Measurements from ENCODE around the gene NR2C2.
"Not testable (repeated sequence)": the region's sequence is repeated elsewhere in the genome, so short reads cannot be mapped to it uniquely, and the experiment has no call there.

The NR2C2 gene

DNA sequence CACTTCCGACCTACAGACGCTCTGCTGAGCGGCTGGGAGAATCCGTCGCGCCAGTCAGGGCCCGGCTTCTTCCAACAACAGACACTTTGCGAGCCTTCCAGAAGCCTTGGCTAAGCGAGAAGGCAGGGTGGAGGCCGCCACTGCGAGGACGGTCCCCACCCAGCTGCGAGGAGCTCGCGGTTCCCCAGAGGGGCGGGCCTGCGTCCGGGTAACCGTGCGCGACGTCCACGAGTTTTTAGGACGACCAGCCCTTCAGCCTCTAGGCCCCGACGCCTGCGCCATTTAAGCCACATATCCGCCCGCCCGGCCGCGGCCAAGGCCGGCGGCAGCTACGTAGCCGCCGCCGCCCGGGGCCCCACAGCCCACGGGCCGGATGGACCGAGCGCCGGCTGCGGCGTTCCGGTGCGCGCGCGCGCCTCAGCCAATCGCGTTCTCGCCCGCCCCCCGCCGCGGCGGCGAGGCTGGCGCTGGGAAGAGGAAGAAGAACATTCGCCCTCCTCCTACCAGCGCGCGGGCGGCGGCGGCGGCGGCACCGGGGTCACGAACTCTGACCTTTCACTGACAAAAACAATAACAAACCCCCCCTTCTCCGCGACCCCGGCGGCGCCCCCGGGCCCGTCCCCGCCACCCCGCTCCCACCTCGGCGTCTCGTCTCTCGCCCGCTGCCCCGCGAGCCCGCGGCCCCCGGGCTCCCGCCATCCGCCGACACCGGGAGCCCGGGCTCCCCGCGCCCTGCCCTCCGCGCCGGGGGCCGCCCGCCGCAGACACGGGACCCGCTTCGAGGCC lies at the start of gene NR2C2:
Gene NR2C2 (plus strand): TSS at position 484 of the 786 bp plus-strand sequence. CDS start 56,332 bp downstream, outside the sequence.
- DNase-seq: peak; percentile 89

DNA sequence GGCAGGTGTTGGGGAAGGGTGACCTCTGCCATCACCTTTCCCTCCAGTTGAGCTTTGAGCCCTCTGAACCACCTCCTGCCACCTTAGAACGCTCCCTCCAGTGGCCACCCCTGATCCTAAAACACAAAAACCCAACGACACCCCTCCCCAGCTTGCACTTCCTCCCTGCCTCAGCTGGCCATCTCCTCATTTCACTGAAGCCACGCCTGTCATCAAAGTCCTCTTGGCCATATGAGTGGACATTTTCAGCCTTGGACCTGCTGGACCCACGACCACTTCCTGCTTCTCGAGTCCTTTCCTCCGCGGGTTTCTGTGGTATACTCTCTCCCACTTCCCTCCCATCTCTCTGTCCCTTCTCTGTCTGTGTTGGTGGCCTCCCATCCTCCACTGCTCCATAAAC lies 48.5 kb upstream of the NR2C2 start:
- DNase-seq: no peak

DNA sequence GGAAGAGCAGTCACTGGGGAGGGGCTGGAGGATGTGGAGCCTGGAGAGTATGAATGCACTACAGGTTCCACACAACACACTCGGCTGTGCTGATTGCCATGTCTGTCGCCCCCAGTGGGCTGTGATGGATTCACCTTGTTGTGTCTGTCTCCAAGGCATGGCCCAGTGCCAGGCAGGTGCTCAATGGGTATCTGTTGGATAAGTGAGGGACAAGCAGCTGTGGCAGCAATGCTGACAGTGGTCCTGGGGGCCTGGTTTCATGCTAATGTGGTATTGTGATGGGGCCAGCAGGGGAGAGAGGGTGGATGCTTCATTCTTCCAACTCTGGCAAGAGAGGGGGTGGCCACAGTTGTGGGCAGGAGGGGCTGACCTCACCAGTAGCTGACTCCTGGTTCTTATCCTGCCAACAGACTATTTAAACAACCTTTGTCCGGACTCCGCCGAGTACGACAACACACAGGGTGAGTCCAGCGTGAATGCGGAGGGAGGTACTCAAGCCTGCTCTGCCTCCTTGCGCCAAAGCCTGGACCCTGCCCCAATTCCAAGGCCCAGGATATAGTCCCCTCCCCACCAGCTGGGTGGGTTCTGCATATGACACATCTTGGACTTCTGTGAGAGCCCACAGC lies 47.3 kb upstream of the NR2C2 start:
- no peak for DNase-seq

DNA sequence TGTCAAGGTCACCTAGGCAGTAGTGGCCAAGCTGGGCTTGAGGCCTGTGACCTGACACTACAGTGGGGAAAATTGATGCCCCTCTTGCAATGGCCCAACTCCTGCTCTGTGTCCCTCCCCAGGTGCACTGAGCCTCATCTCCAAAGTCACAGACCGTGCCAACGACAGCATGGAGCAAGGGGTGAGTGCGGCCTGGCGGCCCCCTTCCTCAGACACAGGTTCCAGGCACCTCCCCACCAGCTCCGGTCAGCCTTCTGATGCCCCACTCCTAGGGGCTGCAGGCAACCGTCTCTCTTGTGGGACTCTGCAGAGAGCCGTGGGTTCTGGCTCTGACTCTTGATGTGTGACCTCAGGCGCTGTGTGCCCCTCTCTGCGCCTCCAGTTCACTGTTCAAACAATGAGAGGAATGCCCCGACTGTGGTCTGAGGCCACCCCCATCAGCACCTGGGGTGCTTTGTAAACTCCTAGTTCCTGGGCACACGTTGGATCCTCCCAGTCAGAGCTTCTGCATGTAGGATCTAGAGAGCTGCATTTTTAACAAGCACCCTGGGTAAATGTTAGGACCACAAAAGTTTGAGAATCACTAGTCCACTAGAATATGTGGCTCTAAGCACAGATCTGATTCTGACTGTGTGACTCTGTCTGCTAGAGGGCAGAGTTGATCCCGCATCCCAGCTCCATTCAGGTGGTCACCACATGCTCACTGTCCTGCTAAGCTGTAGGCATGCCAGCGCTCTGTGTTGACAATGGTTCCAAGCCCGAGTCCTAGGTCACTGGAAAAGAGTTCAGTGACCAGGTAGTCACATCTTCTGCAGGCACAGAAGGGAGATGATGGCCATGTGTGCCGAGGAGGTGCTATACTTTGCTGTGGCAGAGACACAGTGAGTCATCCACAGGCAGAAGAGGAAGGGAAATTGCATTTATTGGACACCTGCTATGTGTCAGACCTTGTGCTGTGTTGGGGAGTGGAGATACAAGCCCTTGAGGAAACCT lies 46.2 kb upstream of the NR2C2 start:
- no peak for DNase-seq

DNA sequence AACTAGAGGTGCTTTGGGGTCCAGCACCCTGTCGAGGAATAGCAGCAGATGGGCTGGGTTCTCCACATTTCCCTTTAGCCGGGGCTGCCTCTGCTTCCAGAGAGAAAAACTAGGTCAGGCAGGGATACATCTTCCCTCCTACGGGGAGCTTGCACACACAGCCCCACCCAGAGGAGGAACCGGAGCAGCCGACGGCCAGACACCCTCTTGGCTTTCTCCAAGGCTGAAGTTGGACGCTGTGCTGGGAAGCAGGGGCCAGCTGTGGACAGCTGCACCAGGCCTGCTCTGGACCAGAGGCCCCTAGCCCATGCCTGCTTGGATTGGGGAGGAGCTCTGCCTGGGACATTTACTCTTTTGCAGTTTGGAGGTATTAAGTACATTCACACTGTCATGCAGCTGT lies 44.7 kb upstream of the NR2C2 start:
- no peak for DNase-seq

DNA sequence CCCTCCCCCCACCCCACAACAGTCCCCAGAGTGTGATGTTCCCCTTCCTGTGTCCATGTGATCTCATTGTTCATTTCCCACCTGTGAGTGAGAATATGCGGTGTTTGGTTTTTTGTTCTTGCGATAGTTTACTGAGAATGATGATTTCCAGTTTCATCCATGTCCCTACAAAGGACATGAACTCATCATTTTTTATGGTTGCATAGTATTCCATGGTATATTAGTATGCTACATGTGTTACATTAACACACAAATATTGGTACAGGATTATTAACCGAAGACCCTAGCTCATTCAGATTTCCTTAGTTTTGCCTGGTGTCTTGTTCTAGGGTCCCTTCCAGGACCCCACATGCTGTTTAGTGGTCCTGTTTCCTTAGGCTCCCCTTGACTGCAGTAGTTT lies 43.9 kb upstream of the NR2C2 start:
- DNase-seq: not testable (repeated sequence)

DNA sequence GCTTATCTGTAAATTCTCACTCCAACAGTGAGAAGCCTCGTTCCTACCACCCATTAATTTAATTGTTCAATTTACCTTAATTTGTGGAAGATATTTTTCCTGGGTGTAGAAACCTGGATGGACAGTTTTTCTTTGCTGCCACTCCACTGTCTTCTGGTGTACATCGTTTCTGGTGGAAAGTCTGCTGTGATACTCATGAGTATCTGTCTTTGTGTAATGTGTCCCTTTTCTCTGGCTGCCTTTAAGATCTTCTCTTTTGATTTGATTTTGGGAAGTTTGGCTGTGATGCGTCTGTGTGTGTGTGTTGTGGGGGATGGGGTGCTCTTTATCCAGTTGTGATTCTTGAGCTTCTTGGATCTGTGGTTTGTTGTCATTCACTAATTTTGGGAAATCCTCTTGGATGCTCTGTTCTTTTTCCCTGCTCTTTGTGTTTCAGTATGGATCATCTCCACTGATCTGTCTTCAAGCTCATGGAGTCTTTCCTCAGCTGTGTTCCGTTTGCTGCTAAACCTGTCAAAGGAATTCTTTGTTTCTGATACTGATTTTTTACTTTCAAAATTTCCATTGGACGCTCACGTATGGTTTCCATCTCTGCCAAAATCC lies 42.2 kb upstream of the NR2C2 start:
- no peak for DNase-seq

DNA sequence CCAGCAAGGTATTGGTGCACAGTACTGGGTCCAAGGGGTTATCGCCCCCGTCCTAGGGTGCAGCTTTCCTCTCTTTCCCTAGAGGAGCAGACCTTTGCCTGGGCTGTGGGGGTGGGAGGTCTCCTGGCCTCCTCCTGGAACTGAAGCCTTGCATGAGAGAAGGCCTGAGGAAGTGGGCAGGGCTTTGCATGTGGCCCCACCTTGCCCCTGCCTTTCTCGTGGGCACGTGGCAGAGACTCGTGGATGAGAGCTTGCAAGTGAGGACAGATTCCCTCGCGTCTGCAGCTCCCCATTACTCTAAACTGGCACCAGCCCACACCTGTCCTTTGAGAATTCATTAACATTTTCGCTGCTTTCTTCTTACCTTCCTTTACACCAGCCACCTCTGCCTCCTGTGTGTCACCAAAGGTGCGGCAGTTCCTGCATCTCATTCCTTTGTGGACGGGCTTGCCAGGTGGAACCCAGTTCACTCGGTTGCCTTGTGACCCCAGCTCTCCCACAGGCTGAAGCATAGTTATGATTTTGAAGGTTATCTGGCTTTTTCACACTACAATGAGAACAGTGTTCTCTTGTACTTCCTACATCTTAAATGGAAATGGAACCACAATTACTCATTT lies 40.9 kb upstream of the NR2C2 start:
- no peak for DNase-seq

DNA sequence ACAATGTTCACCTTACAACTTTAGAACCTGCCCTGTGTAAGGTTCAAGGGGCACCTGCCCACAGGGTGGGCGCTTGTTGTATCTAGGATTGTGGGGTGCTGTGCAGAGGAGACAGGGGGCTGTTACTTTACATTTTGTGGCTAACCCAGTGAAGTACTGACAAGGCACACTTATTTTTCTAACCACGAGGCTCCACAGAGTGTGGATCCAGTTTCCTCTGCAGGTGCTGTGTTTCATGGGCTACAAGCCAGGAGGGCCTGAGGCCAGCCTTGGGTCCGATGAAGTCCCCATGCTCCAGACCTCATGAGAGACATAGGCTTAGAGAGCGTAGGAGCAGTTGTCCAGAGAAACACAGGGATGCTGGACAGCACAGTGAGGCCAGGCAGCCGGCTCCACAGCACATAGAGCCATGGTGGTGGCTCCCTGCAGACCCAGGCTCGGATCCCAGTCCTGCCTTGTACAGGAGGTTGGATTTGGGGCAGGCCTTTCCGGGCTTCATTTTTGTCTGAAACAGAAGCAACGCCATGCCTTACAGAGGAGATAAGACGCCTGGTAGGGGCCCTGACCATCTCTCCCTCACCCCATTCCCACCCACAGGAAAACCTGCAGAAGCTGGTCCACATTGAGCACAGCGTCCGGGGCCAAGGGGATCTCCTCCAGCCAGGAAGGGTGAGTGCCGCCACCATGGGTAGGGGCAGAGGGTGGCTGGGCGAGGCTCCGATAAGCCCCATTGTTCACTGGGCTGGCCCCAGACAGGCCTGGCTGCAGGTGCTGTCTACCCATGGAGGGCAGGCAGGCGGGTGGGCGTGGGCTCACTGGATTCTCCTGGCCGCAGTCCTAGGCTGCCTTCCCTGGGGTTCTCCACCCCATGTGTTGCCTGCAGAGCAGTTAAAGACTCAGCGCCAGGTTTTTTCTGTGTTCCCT lies 40.1 kb upstream of the NR2C2 start:
- DNase-seq: no peak

DNA sequence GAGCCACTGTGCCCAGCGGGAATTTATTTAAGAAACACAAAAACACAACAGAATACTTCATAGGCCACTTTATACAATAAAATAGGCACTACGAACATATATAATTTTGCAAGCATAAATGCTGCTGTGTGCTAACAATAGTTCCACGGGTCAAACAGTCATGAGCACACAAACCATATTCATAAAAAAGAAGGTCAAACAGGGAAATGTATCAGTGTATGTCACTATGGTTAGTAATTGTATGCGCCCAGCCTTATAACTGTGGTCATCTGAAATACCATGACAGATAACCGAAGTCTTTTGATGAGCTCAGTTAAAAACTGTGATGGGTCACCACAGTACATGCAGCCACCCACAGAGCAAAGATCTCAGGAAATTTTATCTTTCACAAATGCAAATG lies 38.1 kb upstream of the NR2C2 start:
- DNase-seq: no peak

DNA sequence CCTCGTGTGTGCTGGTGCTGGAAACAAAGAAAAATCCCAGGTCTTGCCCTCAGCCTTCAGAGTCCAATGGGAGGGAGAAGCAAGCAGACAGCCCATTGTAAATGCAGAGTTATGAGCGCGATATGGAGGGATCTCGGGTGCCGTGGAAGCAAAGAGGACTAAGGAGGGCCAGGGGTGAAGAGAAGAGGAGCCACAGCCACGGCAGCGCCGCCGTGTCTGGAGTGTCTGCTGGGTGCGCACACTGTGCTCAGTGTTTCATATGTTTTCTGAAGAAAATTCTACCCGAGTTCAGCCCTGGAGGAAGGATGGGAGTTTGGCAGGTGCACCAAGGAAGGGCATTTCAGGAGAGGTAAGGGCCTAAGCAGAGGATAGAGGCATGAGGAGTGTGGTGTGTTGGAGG lies 35.7 kb upstream of the NR2C2 start:
- no peak for DNase-seq

DNA sequence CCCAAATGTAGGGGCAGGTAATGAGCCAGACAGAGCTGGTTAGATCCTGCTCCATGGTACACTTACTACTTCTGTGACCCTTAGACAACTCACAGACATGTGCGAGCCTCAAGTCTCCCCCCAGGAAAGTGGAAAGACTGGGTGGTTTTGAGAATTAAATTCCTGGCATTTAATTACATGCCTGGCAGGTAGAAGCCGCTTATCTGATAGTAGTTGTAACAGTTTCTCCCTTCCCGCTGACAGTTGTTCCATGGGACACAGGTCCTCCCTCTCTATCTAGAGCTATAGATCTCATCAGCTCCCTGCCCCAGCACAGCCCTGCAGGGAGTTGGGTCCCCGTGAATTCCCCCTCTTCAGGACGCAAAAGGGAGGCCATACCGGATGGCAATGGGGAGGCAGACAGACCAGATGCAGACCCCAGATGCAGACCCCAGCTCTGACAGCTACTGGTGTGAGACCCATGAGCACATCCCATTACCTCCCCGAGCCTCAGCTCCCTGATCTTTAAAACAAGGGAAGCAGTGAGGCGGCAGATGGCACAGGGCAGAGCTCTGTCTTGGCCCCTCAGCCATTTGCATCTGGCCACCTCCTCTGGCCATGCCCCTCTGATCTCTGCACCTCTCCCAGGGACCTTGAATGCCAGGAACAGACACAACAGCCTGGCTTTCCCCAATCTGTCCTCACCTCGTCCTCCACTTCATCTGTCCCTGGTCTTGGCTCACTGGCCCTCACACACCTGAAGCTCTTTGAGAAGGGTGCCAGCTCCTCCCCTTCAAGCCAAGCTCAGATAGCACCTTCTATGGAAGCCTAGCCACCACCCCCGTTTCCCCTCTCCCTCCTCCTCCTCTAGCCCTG lies 34.1 kb upstream of the NR2C2 start:
- DNase-seq: no peak

DNA sequence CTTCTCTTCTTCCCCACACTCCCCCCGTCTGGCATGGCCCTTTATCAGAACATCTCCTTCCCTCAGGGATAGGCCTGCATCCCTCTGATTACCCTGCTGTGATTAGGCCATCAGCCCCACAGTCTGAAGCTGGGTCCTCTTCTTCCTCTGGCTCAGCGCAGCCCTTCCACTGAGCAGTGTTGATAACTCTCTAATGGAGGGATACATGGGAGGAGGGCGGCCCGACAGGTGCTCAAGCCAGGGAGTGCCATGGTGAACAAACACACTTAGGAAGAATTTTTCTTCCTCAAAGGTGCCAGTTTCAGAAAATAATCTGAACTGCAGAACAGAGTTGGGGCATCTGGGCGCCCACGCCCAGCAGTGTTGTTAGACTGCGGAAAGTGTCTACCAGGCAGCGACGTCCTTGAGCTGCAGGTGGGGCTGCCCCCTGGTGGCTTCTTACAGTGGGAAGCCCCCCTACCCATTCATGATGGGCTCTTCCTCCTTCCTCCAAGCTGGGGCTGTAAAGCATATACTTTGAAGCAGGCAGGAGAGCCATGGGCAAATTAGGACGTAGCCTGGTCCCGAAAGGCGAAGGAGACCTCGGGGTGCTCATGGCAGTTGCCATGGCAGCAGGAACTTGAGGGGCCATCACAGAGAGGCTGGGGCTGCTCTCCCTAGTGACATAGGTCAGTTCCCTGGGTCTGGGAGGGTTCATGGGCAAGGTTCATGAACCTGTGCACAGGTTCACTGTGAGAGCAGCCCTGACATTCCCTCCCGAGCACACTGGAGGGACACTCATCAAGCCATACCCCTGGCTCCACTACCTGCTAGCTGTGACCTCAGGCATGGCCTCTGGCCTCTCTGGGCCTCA lies 33.2 kb upstream of the NR2C2 start:
- DNase-seq: no peak

DNA sequence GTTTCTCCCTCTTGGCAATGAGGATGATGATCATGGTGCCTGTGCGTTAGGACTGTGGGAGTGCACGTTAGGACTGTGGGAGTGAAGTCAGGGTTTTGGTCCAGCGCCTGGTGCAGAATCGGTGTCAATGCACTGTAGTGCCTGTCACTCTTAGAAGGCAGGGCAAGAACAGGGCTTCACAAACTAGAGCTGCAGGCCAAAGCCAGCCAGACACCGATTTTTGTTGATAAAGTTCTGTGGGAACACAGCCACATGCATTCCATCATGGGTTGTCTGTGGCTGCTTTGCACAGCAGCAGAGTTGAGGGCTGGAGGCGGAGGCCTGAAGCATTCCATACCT lies 32.6 kb upstream of the NR2C2 start:
- no peak for DNase-seq

DNA sequence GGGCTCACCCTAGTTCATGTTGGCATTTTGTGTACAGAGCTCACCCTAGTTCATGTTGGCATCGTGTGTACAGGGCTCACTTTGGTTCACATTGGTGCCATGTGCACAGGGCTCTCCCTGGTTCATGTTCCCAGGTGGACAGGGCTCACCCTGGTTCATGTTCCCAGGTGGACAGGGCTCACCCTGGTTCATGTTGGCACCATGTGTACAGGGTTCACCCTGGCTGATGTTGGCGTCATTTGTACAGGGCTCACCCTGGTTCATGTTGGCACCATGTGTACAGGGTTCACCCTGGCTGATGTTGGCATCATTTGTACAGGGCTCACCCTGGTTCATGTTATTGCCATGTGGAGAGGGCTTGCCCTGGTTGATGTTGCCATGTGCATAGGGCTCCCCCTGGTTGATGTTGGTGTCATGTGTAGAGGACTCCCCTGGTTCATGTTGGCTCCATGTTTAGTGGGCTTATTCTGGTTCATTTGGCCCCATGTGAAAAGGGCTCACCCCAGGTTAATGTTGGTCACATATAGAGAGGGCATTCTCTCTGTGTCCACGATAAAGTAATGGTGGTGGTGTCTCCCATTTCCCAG lies 31.7 kb upstream of the NR2C2 start:
- DNase-seq: no peak

DNA sequence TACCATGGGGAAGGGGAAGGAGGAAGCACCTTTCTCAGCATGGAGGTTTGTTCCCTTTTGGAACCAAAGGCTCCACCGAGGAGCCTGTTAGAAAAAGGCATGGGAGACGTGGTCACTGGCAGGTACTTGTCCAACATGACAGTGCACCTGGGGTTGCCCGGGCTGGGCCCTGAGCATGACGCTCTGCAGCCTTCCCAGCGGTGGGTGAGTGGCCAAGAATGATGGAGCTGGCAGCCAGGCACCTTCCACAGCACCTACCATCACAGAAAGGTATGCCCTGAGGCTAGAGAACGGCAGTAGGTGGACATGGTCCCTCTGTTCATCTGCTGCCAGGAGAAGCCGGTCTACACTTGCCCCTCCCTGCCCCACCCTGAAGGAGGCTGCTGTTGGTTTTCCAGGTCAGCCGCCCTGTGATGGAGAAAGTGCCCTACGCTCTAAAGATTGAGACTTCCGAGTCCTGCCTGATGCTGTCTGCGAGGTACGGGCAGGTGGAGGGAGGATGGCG lies 29.0 kb upstream of the NR2C2 start:
- DNase-seq: no peak

DNA sequence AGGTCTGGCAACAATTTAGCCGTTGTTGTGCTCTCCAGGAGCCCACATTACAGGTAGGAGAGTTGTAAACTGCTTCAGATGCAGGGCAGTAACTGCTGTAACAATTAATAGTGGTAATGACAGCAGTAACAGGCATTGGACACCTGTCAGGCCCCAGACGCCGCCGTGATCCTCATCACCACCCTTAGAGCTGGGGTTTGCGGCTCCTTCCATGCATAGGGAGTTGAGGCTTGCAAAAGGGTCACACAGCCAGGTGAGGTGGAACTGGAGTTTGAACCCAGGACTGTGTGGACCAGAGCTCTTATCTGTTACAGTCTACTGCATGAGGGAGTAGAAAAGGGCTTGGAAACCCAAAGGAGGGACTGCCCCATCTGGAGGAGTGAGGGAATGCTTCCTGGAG lies 26.8 kb upstream of the NR2C2 start:
- DNase-seq: no peak

DNA sequence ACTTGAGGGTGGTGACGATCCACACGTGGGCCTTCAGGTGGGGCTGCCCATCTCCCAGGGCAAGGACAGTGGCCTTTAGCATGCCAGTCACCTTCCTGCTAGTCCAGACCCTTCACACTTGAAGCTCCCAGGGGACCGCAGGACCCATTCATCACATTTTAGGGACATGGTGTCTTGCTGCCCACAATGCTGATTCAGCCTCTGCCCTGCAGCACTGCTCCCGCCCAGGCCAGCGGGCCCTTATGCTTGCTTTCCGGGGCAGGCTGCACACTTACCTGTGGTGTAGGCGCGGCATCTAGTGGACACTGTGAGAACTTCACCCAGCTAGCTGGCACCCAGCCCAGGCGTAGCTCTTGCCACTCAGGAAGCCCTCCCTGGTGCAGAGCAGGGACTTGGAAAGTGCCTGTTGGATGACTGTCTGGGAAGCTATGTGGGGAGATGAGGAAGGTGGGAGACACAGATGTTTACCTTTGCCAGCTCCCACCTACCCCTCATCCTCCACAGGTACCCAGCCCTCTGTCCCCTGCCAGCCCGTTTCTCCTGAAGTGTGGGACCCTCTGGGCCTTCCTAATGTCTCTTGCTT lies 26.3 kb upstream of the NR2C2 start:
- peak; percentile 71 for DNase-seq
